ENCODE results near the gene PARD3.

DNA sequence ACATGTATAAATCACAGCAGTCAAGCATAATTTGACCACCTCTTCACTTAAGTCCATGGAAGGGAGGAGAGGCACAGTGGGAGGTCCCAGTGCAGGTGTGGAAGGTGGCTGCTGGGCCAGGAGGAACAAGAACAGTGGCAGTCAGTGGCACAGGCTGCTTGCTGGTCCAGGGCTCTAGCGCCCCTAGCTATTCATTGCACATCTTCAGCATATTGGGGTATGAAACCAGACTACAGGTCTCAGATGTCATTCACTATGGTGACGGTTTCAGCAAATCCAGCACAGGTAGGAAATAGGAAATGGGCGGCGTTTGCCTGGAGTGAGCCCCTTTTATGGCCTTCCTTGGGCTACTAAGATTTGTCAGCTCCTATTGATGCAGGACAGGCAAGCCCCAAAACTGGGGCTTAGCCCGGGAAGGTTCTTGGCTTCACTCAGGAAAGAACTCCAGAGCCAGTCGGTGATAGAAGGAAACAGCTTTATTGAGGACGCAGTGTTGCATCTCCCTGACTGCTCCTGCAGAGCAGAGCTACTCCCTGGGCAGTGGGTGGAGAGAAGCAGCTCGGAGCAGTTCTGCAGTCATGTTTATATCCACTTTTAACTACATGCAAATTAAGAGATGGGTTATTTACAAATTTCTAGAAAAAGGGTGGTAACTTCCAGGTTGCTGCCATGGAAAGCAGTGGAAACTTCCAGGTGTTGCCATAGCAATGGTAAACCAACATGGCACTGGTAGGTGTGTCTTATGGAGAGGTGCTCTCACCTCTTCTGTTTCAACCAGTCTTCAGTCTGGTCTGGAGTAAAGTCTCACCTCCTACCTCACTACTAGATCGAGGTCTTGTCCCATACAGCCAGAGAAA lies 608.8 kb downstream of the PARD3 start:
- TF ChIP-seq TARDBP (IDR thresholded peaks at IDR 0.05): no peak
- TF ChIP-seq FOXA1 (IDR thresholded peaks at IDR 0.05): no peak
- no peak for TF ChIP-seq HDGF (IDR thresholded peaks at IDR 0.05; ENCODE audit: borderline replicate concordance)
- TF ChIP-seq SUZ12 (IDR thresholded peaks at IDR 0.05): no peak
- no peak for TF ChIP-seq BHLHE40 (IDR thresholded peaks at IDR 0.05; ENCODE audit: borderline replicate concordance)
- no peak for TF ChIP-seq NFRKB (IDR thresholded peaks at IDR 0.05)
- no peak for TF ChIP-seq L3MBTL2 (conservative IDR thresholded peaks at IDR 0.05)
- no peak for TF ChIP-seq ZNF384 (IDR thresholded peaks at IDR 0.05)
- TF ChIP-seq, protein P1, sequence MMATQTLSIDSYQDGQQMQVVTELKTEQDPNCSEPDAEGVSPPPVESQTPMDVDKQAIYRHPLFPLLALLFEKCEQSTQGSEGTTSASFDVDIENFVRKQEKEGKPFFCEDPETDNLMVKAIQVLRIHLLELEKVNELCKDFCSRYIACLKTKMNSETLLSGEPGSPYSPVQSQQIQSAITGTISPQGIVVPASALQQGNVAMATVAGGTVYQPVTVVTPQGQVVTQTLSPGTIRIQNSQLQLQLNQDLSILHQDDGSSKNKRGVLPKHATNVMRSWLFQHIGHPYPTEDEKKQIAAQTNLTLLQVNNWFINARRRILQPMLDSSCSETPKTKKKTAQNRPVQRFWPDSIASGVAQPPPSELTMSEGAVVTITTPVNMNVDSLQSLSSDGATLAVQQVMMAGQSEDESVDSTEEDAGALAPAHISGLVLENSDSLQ (IDR thresholded peaks at IDR 0.05): no peak
- no peak for TF ChIP-seq SP1 (IDR thresholded peaks at IDR 0.05)
- no peak for TF ChIP-seq ARNT (IDR thresholded peaks at IDR 0.05)
- TF ChIP-seq FOXM1 (IDR thresholded peaks at IDR 0.05; ENCODE audit: borderline replicate concordance): no peak
